NCI-H1930 (cell line): ENCODE measurements around the gene PGBD2.
"Not testable (repeated sequence)": the region's sequence is repeated elsewhere in the genome, so short reads cannot be mapped to it uniquely, and the experiment has no call there.

Experiments
- DNase-seq, 2 experiments: peaks; one replicate each; lab custom pipeline; 2025; lab: John Stamatoyannopoulos, UW

The PGBD2 gene

GRCh38 chr1:248886237-248886895 is 19.7 kb upstream of the PGBD2 start:
- DNase-seq: no peak

DNA sequence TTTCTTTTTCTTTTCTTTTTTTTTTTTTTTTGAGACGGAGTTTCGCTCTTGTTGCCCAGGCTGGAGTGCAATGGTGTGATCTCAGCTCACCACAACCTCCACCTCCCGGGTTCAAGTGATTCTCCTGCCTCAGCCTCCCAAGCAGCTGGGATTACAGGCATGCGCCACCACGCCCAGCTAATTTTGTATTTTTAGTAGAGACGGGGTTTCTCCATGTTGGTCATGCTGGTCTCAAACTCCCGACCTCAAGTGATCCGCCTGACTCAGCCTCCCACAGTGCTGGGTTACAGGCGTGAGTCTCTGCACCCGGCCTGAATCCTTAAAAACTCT is 16.2 kb upstream of the PGBD2 start:
- DNase-seq: not testable (repeated sequence)

- DNase-seq: no peak
Measured at GRCh38 chr1:248890549-248891498, 15.2 kb upstream of the PGBD2 start.

DNA sequence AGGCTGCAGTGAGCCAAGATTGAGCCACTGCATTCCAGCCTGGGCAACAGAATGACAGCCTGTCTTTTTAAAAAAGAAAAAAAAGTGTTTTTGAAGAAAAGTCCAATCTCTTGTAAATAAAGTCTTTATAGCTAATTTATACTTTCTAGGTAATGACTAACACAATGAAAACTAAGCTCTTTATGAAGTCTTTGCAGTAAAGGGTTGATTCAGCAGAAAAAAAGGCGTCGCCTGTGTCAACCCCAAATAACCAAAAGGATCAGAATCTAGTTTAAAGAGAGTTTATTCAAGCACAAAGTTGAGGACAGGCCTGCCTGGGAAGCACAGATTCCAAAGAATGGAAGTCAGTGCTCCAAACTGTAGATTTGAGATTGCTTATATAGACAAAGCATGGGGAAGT is 14.3 kb upstream of the PGBD2 start:
- DNase-seq: no peak

- no peak for DNase-seq
Measured at GRCh38 chr1:248892590-248892989, 13.4 kb upstream of the PGBD2 start.

GRCh38 chr1:248894837-248895236 is 11.2 kb upstream of the PGBD2 start:
- DNase-seq: no peak

GRCh38 chr1:248897412-248898337 is 8.4 kb upstream of the PGBD2 start:
- no peak for DNase-seq

DNA sequence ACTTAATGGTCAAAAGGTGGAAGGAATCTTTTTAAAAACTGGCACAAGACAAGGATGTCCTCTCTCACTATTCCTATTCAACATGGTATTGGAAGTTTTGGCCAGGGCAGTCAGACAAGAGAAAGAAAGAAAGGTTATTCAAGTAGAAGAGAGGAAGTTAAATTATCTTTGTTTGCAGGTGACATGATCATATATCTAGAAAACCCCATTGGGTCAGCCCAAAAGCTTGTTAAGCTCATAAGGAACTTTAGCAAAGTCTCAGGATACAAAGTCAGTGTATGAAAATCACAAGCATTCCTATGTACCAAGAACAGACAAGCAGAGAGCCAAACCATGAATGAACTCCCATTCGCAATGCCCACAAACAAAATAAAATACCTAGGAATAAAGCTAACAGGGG is 5.4 kb upstream of the PGBD2 start:
- DNase-seq: no peak

GRCh38 chr1:248901578-248901977 is 4.5 kb upstream of the PGBD2 start:
- DNase-seq: no peak

- no peak for DNase-seq
Measured at GRCh38 chr1:248904437-248905216, 1.4 kb upstream of the PGBD2 start.

DNA sequence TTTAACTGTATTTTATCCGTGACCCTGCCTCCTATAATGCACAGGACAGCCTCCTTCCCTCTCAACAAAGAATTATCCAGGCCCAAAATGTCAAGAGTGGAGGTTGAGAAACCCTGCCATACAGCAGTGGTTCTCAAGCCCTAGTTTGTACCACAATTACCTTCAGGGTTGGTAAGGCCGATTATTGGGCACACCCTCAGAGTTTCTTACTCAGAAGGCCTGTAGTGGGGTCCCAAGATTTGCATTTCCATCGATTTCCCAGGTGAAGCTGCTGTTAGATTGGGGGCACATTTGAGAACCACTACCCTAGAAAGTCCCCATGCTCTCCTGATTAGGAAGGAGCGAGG is 400 bp upstream of the PGBD2 start:
- DNase-seq: no peak

GRCh38 chr1:248906753-248907661 is 972 bp downstream of the PGBD2 start:
- DNase-seq: no peak

DNA sequence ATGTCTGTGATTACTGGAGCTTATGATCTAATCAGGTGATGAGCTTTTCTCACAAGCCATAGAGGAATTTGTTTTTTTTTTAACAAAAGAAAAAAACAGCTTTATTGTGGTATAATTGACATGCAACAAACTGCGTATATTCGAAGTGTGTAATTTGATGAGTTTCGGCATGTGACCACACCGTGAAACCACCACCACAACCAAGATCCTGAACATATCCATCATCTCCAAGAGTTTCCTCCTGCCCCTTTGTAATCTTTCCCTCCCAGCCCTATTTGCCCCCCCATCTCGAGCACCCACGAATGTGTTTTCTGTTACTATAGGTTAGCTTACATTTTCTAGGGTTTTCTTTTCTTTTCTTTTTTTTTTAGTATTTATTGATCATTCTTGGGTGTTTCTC is 4.7 kb downstream of the PGBD2 start:
- no peak for DNase-seq

DNA sequence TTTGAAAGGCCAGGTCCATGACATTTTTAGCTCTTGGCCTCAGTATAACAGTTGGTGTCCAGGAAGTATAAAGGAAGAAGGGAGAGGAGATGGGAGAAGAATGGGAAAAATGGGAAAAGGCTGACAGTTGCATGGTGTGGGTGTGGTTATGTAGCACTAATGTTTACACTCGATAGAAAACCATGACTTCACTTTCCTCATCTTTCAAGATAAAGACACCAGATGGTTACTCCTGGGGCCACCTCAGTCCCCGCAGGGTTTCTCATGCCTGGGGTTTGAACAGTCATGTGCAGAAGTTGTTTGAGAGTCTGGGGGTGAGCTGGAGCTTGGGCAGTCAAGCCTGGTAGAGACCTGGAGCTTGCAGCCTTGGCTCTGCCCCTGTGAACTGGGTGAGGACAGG is 7.9 kb downstream of the PGBD2 start:
- DNase-seq: no peak

DNA sequence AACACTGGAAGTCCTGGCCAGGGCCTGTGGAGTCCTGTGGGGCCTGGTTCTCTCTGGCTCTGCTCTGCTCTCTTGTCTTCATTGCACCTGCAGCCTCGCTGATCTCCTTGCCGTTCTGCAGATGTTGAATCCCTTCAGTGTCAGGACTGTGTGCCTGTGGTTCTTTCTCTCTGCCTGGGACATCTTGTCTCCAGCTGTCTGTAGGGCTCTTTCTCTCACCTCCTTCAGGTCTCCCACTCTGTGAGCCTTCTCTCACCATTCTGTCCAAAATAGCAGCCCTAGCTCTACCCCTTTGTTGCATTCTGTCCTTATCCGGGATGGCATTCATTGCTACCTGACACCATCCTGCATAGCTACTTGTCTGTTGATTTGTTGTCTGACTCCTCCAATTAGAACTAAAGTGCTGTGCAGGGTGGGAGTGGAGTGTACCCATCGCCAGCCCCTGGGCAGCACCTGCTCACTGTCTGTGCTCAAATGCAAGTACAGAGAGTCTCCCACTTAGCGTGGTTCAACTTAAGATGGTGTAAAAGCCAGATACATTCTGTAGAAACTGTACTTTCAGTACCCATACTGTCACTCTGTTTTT is 8.9 kb downstream of the PGBD2 start:
- no peak for DNase-seq

GRCh38 chr1:248918131-248918530 is 12.1 kb downstream of the PGBD2 start:
- no peak for DNase-seq

GRCh38 chr1:248923352-248924338 is 17.6 kb downstream of the PGBD2 start:
- DNase-seq: no peak

DNA sequence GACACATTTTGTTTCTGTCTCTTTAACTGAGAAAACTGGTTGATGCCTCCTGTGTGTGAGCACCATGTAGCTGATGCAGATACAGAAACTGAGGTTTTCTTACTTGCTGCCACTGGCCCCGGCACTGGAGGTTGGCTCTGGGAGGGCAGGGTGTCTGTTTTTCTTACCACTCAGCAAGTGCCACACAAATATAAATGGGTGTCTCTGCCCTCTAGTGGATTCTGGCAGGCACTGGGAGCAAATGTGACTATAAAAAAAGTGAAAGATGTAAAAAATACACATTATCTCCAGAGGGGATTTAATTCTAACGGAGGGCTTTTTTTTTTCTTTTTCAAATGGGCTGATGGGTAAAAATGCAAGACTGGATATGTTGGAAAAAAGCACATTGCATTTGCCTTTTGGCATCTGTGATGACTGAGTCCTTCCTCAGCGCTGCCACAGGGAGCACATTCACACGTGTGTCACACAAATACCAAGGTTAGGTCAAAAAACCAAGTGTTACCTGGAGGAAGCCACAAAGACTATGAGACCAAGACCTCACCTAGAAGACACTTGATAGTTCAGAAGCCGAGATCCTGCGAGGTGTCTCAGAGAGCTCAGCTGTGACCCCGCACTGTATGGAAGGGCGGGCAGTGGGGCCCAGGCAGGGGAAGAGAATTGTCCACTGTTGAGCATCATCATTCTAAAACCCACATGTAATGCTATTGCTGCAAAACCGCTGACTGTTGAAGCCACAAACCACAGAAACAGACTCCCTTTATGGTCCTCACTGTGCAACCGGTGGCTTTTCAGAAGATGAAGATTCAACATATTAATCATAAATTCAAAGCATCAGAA is 18.9 kb downstream of the PGBD2 start:
- peak; percentile 3 to 22 for DNase-seq
